Measurements from ENCODE around the gene RHEBL1. TPM values are rescaled to one million over a fixed set of nuclear protein-coding genes. Genes with fewer than 3 reads are reported as not detected.

The RHEBL1 gene
- total and polyA plus RNA-seq, 2 of the 4 experiments (the other 2 are of a cell fraction), result 0.62 to 0.72 TPM

- no peak overlapping the region for H3K14ac ChIP-seq (replicated peaks; ENCODE audit: low read depth, low read length)
- H3K27ac ChIP-seq (ENCODE audit: insufficient read depth, low read length), result no peak overlapping the region
- in situ Hi-C loops (cut with MboI; ENCODE audit: low sequenced_read_pairs), result no loop called here
- H3K27me3 ChIP-seq (ENCODE audit: control insufficient read depth, insufficient read depth, low read length), result no peaks in the 10 kb centered on the region
- H3K9me1 ChIP-seq (ENCODE audit: insufficient read depth, low read length), result no peaks in the 10 kb centered on the region
- DNase-seq (no peak), ATAC-seq (ENCODE audit: low read depth) (no peak)
- no peaks in the 10 kb centered on the region for H3K9me3 ChIP-seq (ENCODE audit: control insufficient read depth, insufficient read depth, low read length)
- H4K5ac ChIP-seq (ENCODE audit: low read depth, low read length), result no peak overlapping the region
- no peak overlapping the region for H2AK5ac ChIP-seq (ENCODE audit: low read depth, low read length)
- POLR2A ChIA-PET (ENCODE audit: unreplicated experiment), result no interaction called here
- peaks cover 24 to 64% of the 10 kb centered on the region in 2 experiments for H3K79me1 ChIP-seq (ENCODE audit: low read depth in 1 of 2, low read length in 2 of 2)
- peaks cover 84% of the 10 kb centered on the region for H3K36me3 ChIP-seq (ENCODE audit: control insufficient read depth, insufficient read depth, low read length)
- no peak overlapping the region for H2BK20ac ChIP-seq (ENCODE audit: low read depth, low read length)
- TSS peak; percentile 60 for BruUV-seq (replicated peaks)
- no peak overlapping the region for H3K23ac ChIP-seq (ENCODE audit: low read depth, low read length)
- no peak overlapping the region for H3K56ac ChIP-seq (ENCODE audit: extremely low read depth, insufficient read depth, low read length)
- no peak overlapping the region for H3K4me2 ChIP-seq (ENCODE audit: low read depth, low read length)
- no peaks in the 10 kb centered on the region for H3K4me1 ChIP-seq (ENCODE audit: control insufficient read depth, insufficient read depth, low read length)
- intact Hi-C loops (cut with micrococcal nuclease), result no loop called here
- H2BK120ac ChIP-seq (ENCODE audit: low read depth, low read length), result no peak overlapping the region
- no peak overlapping the region for H2BK15ac ChIP-seq (ENCODE audit: low read depth, low read length)
- H3K4me3 ChIP-seq (ENCODE audit: insufficient read depth, low read depth, low read length), result no peak overlapping the region
- H3K18ac ChIP-seq (ENCODE audit: low read depth, low read length), result no peak overlapping the region
- H4K20me1 ChIP-seq (ENCODE audit: insufficient read depth, low read length), result peaks cover 16% of the 10 kb centered on the region
- no peak overlapping the region for H3K4ac ChIP-seq (ENCODE audit: low read depth, low read length)
- CTCF ChIA-PET, result no interaction called here
- no peak overlapping the region for H2AK9ac ChIP-seq (replicated peaks; ENCODE audit: low read depth, low read length, poor library complexity)
- WGBS, 2 experiments (ENCODE audit: extremely low coverage in 2 of 2, insufficient read length in 1 of 2), result 97% methylated on average over 19 of the region's 26 CpGs; no CpG with 5 or more reads in 1 of the 2 experiments
- no peak overlapping the region for H2BK5ac ChIP-seq (ENCODE audit: low read depth, low read length, poor library complexity, severe bottlenecking)
- no peak overlapping the region for H4K8ac ChIP-seq (ENCODE audit: low read depth in 2 of 2, low read length in 2 of 2)
- TF ChIP-seq FOS (IDR thresholded peaks at IDR 0.05; ENCODE audit: low read depth, low read length) (no peak), NFE2L2 (IDR thresholded peaks at IDR 0.05; ENCODE audit: low read depth, low read length) (no peak)
- dilution Hi-C loops (cut with HindIII; ENCODE audit: low sequenced_read_pairs, unreplicated experiment), result no loop called here
- no peak overlapping the region for H2AFZ ChIP-seq (replicated peaks; ENCODE audit: low read length, poor library complexity)
- H4K91ac ChIP-seq (ENCODE audit: insufficient read depth, low read depth, low read length), result no peak overlapping the region
- no peak overlapping the region for H3K9ac ChIP-seq (ENCODE audit: low read depth, low read length)
Observed at GRCh38 chr12:49026678-49027480, 42.9 kb downstream of the RHEBL1 start.

Measured in IMR-90 (cell line).